ENCODE measurements around the gene GPA33. TPM values are rescaled to one million over a fixed set of nuclear protein-coding genes. Genes with fewer than 3 reads are reported as not detected.

Gene GPA33
- total and polyA plus RNA-seq, 9 of the 15 experiments (the other 6 are each of a cell fraction or from before 2014, with no cell fraction given) = 0.13 TPM; not detected in 8

GRCh38 chr1:167127236-167127635, 37.1 kb upstream of the GPA33 start (continued):
- no peak for TF ChIP-seq ZNF592 (IDR thresholded peaks at IDR 0.05)
- TF ChIP-seq KLF1 (tag; IDR thresholded peaks at IDR 0.05) = no peak
- TF ChIP-seq MED1 (CRISPR knock-in tag; IDR thresholded peaks at IDR 0.05; ENCODE audit: borderline replicate concordance) = no peak
- no peak for TF ChIP-seq NCOA6 (IDR thresholded peaks at IDR 0.05)
- no peak for TF ChIP-seq SAFB (IDR thresholded peaks at IDR 0.05; ENCODE audit: borderline replicate concordance, low read depth, low read length)
- no peak for TF ChIP-seq ZNF699 (CRISPR knock-in tag; IDR thresholded peaks at IDR 0.05; ENCODE audit: insufficient replicate concordance)
- TF ChIP-seq MCM2 (IDR thresholded peaks at IDR 0.05; ENCODE audit: low read depth) = no peak

- no peak overlapping the region for H3K9ac ChIP-seq (ENCODE audit: insufficient read depth in 1 of 2, low read depth in 2 of 2, low read length in 2 of 2)
- no peak overlapping the region for H3K4me2 ChIP-seq (ENCODE audit: insufficient read depth, low read length)
- H3K9me1 ChIP-seq (ENCODE audit: control insufficient read depth, insufficient read depth, low read length) = peaks cover 4% of the 10 kb centered on the region
- in situ Hi-C loops (cut with MboI) = no loop called here
- no peaks in the 10 kb centered on the region for H3K36me3 ChIP-seq (ENCODE audit: control insufficient read depth, insufficient read depth, low read length)
- H4K20me1 ChIP-seq (replicated peaks; ENCODE audit: control insufficient read depth, insufficient read depth, low read length) = no peaks in the 10 kb centered on the region
- no peak for DNase-seq (ENCODE audit: extremely low read depth in 1 of 4, low spot score in 3 of 4)
- no peak for ATAC-seq
- CTCF ChIA-PET (ENCODE audit: low intra/inter-chr PET ratio) = no interaction called here
- 1% methylated on average over 17 of the region's 17 CpGs for WGBS (ENCODE audit: insufficient coverage, low coverage, missing lambda C conversion rate)
- no peak overlapping the region for H2AFZ ChIP-seq (ENCODE audit: low read depth, low read length)
- POLR2A ChIA-PET = interaction anchor here (0.7 to 1.9 kb wide), 3 partner anchors 11 to 164 kb away, joined by 3 to 8 read pairs (median 3); no protein-coding TSS in a partner anchor
- BruUV-seq (replicated peaks) = no TSS peak
- no peaks in the 10 kb centered on the region for H3K9me3 ChIP-seq (replicated peaks; ENCODE audit: control insufficient read depth, insufficient read depth, low read depth, low read length)
- peaks cover 0 to 7% of the 10 kb centered on the region in 2 experiments; a peak in 1 of 5 replicates for H3K4me1 ChIP-seq (replicated peaks in 1 of 2; ENCODE audit: control insufficient read depth in 2 of 2, insufficient read depth in 2 of 2, low read length in 2 of 2)
- no peak for FAIRE-seq
- H3K27me3 ChIP-seq (ENCODE audit: control insufficient read depth in 2 of 2, insufficient read depth in 2 of 2, low read length in 2 of 2) = peaks cover 56 to 74% of the 10 kb centered on the region in 2 experiments
- no peaks in the 10 kb centered on the region for H3K79me2 ChIP-seq (ENCODE audit: control insufficient read depth, insufficient read depth, low read length)
- intact Hi-C loops (cut with micrococcal nuclease) = no loop called here
- no peak overlapping the region for H3K27ac ChIP-seq (ENCODE audit: extremely low read depth, low read depth, low read length)
- H3K4me3 ChIP-seq = no peak overlapping the region
- no peak for TF ChIP-seq PTTG1 (tag; IDR thresholded peaks at IDR 0.05; ENCODE audit: low read depth)
- TF ChIP-seq DLX4 (CRISPR knock-in tag; IDR thresholded peaks at IDR 0.05) = no peak
- TF ChIP-seq TSC22D4 (tag; IDR thresholded peaks at IDR 0.05) = no peak
- TF ChIP-seq MAX (CRISPR knock-in tag; IDR thresholded peaks at IDR 0.05) = no peak
- TF ChIP-seq TOE1 (IDR thresholded peaks at IDR 0.05; ENCODE audit: borderline replicate concordance) = no peak
- no peak for TF ChIP-seq TOE1 (CRISPR knock-in tag; IDR thresholded peaks at IDR 0.05; ENCODE audit: borderline replicate concordance, low read depth)
- TF ChIP-seq HOMEZ (CRISPR knock-in tag; IDR thresholded peaks at IDR 0.05) = no peak
- no peak for TF ChIP-seq KDM1A (IDR thresholded peaks at IDR 0.05)
Observed at GRCh38 chr1:167126811-167127210, 36.6 kb upstream of the GPA33 start.
